Measurements from ENCODE around the gene FOXO3. TPM values are rescaled to one million over a fixed set of nuclear protein-coding genes. Genes with fewer than 3 reads are reported as not detected.
"Not testable (repeated sequence)": the region's sequence is repeated elsewhere in the genome, so short reads cannot be mapped to it uniquely, and the experiment has no call there.

Gene FOXO3
- total RNA-seq, 1 donor from 2014 or later: 32.4 TPM

DNA sequence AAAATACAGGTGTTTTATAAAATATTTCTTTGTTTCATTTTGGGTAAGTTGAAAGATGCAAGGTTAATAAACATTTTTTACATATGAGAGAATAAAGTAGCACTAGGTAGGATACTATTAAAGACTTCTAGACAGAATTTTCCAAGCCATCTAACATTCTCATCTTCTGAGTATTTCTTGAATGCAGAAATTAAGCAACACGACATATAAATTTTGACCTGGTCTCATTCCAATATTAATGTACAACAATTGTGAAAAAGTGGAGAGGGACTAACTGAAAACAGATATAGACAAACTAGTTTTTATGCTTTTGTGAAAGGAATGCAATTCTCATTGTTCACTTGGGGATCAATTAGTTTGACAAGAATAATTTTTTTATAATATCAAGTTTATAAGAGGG, 11.5 kb upstream of the FOXO3 start:
- ATAC-seq (ENCODE audit: poor library complexity) (no peak), DNase-seq (no peak)
- intact Hi-C loops (cut with DNase I): no loop called here

DNA sequence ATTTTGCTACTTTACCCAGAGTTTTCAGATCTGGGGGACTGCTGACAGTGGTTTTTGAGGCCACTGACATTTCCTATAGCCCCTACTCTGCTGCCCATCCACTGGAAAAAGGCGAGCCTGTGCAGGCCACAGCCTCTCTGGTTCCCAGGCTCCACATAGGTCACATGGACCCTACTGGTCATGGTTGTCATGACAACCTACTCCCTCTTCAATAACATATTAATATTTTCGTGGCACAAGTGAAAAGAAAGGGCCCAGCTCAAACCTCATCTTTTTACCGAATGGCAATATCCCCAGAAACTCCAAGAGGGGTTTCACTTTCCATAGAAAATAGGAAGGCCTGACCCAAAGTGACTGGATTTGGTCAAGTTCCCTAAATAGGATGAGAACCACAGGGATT, 11.0 kb upstream of the FOXO3 start:
- DNase-seq: no peak
- no peak for ATAC-seq (ENCODE audit: poor library complexity)
- intact Hi-C loops (cut with DNase I): no loop called here

DNA sequence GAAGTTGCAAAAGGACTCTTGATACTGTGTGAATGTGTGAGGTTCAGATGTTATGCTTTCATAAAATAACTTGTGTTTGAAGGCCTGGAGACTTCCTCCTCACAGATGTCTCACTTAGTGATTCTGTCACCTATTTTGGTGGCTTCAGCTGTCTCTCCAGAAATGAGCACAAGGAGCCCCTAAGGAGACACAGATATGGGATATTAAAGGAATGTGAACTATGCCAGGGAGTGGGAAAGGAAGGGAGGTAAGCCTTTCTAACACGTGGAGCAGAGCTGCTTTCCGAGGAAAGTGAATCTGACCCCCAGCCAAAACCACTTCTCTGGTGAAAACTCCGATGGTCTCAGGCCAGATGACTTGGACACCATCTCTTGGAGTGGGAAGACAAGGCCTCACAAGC, 10.5 kb upstream of the FOXO3 start:
- no peak for DNase-seq
- intact Hi-C loops (cut with DNase I): no loop called here
- no peak for ATAC-seq (ENCODE audit: poor library complexity)

DNA sequence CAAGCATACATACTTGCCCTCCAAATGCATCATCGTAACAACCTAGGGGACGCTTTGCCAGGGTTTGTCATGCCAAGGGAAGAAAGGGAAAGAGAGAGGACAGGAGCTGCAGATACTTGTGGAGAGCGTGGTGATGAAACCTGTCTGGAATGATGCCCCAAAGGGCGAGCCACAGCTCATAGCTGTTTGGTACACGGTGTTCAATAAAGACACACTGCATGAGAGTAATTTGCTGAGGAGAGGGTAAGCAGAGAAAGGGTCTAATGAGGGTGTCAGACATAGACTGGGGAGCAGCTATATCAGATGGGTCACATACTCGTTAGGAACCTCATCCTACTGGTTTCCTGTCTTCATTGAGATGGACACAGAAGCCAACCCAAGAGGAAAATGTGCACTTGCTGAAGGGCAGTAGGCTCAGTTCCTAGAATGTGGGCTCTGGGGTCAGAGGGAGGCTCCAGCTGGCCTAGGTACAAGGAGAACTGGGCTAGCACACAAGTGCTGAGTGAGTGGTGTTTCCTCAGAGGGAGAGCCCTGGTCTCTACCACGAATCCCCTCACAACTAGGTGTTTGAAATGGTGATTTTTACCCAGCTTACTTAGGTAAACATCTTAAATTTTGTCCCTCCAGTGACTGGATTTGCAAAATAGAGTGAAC, 5.2 kb upstream of the FOXO3 start:
- DNase-seq: peak; percentile 73
- intact Hi-C loops (cut with DNase I): loop anchor here (5.0 kb wide), 2 partner anchors 227 to 517 kb away; no protein-coding TSS in a partner anchor
- peak; percentile 16 for ATAC-seq (ENCODE audit: poor library complexity)

DNA sequence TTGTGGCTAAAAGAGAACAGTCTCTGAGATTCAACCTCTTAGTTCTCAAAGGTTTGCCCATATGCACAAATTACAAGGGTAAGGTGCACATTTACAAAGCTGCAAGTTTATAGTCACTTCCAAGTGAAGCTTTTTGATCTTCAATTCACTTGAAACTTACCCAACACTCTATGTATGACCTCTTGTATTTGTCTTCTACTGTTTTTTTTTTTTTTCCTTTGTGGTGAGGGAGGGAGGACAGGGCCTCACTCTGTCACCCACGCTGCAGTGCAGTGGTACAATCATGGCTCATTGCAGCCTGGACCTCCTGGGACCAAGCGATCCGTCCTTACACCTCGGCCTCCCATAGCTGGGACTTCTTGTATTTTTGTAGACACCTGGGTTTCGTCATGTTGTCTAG, 4.5 kb upstream of the FOXO3 start:
- DNase-seq (no peak), ATAC-seq (ENCODE audit: poor library complexity) (no peak)
- intact Hi-C loops (cut with DNase I): loop anchor here (5.0 kb wide), 2 partner anchors 226 to 516 kb away; no protein-coding TSS in a partner anchor

DNA sequence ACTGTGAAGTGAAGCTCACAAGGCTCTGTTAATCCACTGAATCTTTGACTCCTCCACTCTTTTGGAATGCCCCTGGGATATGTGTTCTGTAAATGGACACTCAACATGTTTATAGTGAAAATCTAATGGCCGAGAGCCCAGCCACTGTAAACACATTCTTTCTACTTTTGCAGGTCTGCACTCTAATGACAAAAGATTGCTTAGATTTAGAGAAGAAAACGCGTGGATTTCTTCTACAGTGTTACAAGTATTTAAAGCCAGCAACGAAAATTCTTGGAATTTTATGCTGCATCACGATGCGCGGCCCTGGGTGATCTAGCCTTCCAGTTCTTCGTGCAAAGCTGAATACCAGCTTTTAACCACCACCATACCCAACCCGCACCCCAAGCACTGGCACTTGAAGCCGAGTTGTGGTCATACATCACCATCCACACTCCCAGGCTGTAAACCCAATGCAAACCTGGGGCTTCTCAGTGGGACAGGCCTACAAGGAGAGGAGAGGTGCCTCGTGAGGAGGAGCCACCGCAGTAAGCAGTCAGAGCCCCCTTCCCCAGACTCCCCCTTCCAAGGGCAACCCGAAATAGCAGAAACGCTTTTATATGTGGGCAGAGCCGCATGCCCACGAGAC, 3.7 kb upstream of the FOXO3 start:
- intact Hi-C loops (cut with DNase I): loop anchor here (5.0 kb wide), 2 partner anchors 225 to 515 kb away; no protein-coding TSS in a partner anchor
- no peak for ATAC-seq (ENCODE audit: poor library complexity)

DNA sequence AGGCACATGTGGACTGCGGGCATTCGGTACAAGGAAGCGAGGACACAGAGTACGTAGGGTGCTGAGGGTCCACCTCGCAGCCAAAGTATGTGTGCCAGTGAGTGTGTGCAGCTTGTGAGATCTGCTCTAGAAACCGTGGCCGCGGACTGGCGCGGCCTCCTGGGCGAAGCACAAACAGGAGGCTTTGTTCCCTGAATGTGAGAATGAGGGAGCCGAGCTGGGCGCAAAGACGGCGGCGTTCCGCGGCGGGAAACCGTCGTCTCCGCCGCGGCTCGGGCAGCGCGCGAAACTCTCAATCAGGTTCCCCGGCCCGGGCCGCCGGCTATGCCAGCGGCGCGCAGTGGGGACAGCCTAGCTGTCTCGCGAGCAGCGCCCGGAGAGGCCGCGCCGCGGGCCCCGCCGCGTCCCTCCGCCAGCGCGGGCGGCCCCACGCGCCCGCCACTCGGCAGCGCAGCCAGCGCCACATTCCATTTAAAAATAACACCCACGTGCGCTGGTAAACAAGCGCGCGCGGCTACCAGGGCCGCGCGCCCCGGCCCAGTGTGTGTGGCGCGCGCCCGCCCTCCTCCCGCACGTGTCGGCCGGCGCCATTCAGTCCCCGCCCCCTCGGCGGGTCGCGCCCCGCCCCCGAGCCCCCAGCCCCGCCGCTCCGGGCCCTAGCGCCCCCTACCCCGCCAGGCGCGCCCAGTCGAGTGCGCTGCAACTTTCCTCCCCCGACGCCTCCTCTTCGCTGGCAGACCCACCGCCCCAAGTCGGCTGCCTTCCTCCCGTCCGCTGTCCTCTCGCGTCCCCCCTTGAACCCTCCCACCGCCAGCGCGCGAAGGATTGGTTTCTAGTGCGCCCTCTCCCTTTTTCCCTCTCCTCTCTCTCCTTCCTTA, 3.0 kb upstream of the FOXO3 start:
- intact Hi-C loops (cut with DNase I): loop anchor here (5.0 kb wide), 2 partner anchors 225 to 515 kb away; no protein-coding TSS in a partner anchor
- peak; percentile 90 for DNase-seq
- ATAC-seq (ENCODE audit: poor library complexity): peak; percentile 40

More for the DNA sequence above, 3.7 kb upstream of the FOXO3 start:
- DNase-seq: no peak

DNA sequence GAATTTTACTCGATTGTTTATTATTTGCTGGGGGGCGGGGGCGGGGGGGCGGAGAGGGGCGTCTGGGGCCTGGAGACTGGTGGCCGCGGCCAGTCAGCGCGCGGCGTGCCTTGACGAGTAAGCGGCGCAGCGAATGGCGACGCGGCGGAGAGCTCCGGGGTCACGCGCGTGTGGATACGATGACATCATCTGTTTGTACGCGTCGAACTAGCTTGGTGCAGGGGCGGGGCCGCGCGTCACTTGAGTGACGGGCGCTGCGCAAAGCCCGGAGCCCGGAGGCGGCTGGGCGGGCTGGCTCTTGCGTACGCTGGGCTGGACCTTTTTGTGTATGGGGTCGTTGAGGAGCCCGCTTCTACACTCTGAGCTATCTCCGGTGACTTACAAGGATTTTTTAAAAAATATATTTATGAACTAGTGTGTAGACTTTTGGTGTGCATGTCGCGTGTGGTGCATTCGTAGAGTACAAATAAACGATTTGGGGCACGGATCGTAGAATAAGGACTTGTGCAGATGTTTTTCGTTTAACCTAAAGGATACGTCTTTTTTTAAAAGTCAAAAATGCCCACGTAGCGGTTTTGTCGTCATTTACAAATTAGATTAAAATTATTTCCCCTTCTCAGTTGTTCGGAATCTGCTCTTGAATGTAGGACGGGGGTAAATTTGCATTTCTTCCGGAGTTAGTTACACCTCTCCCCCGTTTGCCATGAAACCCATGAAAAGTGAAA, 2.2 kb upstream of the FOXO3 start:
- intact Hi-C loops (cut with DNase I): loop anchor here (5.0 kb wide), 2 partner anchors 224 to 514 kb away; no protein-coding TSS in a partner anchor
- DNase-seq (peak; percentile 99), ATAC-seq (ENCODE audit: poor library complexity) (peak; percentile 65)

DNA sequence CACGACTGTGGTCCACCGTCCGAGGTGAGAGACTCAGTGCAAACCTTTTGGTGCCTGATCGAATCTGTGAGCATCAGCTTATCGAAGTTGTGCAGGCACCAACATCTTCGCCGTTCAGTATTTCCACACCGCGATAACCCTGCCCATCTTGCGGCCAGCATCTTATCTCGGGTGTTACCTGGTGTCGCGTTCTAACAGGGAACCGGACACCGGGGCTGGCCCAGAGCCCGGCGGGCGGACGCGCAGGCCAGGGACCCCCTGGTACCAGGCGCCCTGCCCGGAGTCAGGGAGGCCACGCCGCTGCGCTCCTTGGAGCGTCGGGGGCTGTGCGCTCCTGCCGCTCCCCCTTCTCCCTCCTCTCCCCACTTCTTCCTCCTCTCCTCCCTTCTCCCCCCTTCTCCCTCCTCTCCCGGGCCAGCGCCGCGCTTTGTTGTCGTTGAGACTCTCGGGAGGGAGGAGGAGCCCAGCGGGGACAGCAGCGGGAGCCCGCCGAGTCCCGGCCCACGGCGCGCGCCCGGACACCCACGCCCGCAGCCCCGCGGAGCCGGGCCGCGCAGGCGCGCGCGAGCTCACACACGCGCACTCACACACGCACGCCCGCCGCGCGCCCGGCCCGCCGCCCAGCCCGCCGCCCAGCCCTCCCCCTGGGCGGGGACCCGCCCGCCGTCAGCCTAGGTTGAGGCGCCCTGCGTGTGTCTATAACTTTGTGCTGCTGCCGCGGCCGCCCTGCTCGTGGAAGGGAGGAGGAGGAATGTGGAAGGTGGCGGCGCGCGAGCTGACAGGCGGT, 1.4 kb upstream of the FOXO3 start:
- intact Hi-C loops (cut with DNase I): loop anchor here (5.0 kb wide), 2 partner anchors 223 to 513 kb away; no protein-coding TSS in a partner anchor
- ATAC-seq (ENCODE audit: poor library complexity): peak; percentile 61
- peak; percentile 95 for DNase-seq

DNA sequence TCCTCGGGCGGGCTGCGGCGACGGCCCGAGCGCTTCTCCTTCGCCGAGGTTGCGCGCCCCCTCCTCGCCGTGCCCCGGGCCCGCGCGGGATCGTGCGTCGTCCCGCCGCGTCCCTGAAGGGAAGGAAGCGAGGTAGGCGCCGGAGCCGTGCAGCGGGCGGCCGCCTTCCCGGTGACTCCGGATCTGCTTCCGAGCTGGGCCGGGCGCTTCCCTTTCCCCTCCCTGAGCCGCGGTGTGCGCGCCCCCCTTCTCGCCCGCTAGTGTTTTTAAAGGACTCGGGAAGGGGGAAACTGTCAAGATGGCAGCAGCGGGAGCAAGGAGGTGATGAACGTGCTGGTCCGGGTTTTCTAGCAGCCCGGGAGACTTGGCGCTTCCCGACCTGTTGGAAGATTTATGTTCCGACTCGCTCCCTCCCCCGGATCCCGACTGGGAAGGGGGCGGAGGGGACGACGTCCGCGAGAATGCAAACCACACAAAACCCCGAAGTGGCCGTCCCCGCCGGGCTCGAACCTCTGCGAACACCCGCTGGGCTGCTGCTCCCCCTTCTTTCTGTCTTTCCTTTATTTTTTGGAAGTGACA, 744 bp upstream of the FOXO3 start:
- peak; percentile 2 for ATAC-seq (ENCODE audit: poor library complexity)

DNA sequence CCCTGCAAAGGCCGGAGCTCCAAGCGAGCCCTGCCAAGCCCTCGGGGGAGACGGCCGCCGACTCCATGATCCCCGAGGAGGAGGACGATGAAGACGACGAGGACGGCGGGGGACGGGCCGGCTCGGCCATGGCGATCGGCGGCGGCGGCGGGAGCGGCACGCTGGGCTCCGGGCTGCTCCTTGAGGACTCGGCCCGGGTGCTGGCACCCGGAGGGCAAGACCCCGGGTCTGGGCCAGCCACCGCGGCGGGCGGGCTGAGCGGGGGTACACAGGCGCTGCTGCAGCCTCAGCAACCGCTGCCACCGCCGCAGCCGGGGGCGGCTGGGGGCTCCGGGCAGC, 561 bp downstream of the FOXO3 start:
- intact Hi-C loops (cut with DNase I): loop anchor here (5.0 kb wide), 1 partner anchor 91 kb away; no protein-coding TSS in a partner anchor
- DNase-seq: not testable (repeated sequence)

More for the DNA sequence above, 744 bp upstream of the FOXO3 start:
- intact Hi-C loops (cut with DNase I): loop anchor here (5.0 kb wide), 3 partner anchors 92 to 512 kb away; no protein-coding TSS in a partner anchor
- DNase-seq: no peak

DNA sequence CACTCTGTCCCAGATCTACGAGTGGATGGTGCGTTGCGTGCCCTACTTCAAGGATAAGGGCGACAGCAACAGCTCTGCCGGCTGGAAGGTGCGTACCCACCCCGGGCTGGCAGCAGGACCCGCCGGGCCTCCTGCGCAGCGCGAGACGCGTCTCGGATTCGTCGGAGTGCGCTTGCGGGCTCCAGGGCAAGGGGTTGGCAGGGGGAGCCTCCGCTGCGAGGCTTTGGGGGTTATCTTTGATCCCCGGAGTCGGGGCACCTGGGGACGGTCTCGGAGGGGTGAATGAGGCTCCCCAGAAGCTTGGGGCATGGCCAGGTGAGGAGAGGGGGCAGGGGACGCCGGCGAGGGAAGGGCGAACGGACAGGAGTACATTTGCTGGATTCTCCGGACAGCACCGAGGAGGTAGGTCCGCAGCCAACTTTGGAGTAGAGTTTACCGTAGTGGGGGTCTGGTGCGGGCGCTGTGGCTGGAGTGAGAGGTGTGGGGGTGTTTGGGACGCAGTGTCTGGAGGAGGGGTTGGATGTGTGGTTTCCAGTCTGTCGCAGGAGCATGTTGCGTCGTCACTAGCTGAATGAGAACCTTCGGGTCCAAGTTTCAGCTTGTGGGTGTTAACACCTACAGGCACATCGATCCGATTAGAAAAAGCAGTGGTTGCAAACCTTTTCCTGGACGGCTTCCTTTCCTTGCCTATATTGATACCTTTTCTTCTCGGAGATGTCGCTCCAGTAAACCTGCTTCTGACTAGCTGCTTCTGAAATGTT, 1.2 kb downstream of the FOXO3 start:
- intact Hi-C loops (cut with DNase I): loop anchor here (5.0 kb wide), 1 partner anchor 90 kb away; no protein-coding TSS in a partner anchor
- ATAC-seq (ENCODE audit: poor library complexity): no peak

More for the DNA sequence above, 561 bp downstream of the FOXO3 start:
- ATAC-seq (ENCODE audit: poor library complexity): not testable (repeated sequence)

DNA sequence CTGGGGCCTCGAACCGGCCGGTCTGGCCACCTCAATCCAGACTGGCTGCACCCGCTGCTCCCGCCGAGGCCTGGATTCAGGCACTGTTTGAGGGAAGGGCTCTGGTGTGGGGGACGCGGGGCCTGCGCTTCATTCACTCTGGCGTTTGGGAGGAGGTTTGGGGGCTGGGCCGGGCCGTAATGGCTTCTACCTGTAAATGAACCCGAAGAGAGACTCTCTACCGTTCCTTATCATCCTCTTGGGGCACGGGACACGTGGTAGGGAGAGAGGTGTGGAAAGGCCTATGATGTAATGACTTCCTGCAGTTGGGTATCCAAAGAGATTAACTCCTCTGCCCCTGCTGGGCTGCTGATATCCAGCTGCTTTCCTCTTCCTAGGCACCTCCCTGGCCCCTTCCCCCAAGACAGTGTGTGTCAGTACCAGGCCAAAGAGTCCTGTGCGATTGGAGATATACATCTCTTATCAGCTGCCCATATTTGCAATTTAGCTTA, 1.8 kb downstream of the FOXO3 start:
- DNase-seq: peak; percentile 69
- ATAC-seq (ENCODE audit: poor library complexity): peak; percentile 8
- intact Hi-C loops (cut with DNase I): loop anchor here (5.0 kb wide), 1 partner anchor 90 kb away; no protein-coding TSS in a partner anchor

More for the DNA sequence above, 1.2 kb downstream of the FOXO3 start:
- no peak for DNase-seq

DNA sequence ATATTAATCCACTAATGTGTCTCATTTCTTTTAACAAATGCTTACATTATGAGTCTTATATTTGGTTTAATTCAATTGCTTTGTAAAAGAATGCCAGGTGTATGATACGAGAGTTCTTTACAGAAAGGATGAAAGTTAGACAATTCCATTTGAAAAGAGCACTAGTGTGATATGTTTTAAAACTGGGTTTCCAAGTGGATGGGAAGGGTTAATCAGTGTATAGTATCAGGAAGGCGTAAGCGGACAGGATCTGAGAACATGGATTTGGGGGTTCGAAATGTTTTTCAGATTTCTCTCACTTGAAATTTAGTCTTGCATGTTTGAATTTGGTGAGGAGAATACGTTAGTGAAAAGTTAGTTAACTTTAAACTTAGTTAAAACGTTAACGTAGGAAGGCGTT, 2.6 kb downstream of the FOXO3 start:
- intact Hi-C loops (cut with DNase I): loop anchor here (5.0 kb wide), 1 partner anchor 89 kb away; no protein-coding TSS in a partner anchor
- DNase-seq (no peak), ATAC-seq (ENCODE audit: poor library complexity) (no peak)

DNA sequence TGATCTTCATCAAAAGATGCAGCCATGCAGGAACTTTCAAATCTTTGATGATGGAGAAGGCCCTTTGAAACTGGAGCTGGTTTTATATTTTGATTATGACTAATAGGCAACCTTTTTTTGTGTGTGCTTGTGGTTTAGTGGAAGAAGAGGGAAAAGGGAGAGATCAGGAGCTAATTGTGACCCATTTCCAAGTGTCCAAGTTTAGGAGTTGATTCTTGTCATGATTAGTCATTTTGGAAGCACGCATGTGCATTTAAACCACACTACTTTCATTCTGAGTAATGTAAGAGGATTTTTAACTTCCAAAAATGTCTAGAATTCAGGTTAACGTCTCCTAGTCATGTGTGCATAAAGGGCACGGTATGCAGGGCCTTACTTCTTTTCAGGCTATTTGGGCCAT, 3.5 kb downstream of the FOXO3 start:
- intact Hi-C loops (cut with DNase I): loop anchor here (5.0 kb wide), 1 partner anchor 88 kb away; no protein-coding TSS in a partner anchor
- ATAC-seq (ENCODE audit: poor library complexity) (no peak), DNase-seq (no peak)

DNA sequence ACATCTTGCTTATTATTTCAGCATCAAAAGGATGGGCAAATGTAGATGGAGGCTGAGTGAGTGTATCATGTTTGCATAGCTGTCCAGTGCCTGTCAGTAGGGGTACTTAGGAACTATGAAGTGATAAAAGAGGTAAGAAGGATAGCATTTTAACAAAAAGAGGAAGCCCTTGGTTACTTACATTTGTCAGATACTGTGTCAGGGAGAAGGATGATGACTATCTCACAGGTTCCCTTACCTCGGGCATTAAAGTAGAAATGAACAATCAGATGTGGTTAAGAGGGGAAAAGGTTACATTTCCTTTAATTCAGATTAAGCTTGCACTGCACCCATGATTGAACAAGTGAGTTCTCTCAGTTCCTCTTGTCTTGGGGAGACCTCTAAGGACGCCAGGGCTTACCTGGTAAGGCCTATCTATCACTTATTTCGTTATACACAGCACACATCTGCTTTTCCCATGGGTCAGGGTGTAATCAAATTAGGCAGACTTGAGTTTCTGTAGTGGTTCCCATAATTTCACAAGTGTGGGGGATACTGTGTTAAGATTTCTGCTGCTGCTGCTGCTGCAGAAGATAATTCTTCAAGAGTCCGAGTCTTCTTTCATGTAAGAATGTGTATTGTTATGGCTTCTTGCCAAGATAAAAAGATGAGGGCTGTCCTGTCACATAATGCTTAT, 4.5 kb downstream of the FOXO3 start:
- ATAC-seq (ENCODE audit: poor library complexity): no peak
- DNase-seq: no peak
- intact Hi-C loops (cut with DNase I): no loop called here

Data from Right ventricle myocardium superior (tissue), 1 donor.